Panc1 (cell line): ENCODE results near the gene NAPA. TPM values are rescaled to one million over a fixed set of nuclear protein-coding genes. Genes with fewer than 3 reads are reported as not detected.

Experiments used
- ATAC-seq: fragments of 200-7000 bp; cut with Tn5 transposase; 2 replicates; pipeline ENCODE4 v1.9.1; 2020; ENCODE audit warnings: mild to moderate bottlenecking, moderate library complexity
- BruUV-seq: library from RNA; stranded (reverse); fragments of 400-500 nt; replicated peaks from 2 replicates; lab custom pipeline; 2021; lab: Mats Ljungman, UMichigan
- CTCF ChIA-PET: fragments of 300-600 bp; sonication (Branson Sonifier 250); formaldehyde crosslinking; loops from one replicate; lab custom pipeline; 2022; ENCODE audit warnings: antibody characterized with exemption; lab: Charles Lee
- POLR2A ChIA-PET: fragments of 300-600 bp; sonication (Branson Sonifier 250); formaldehyde crosslinking; loops from one replicate; lab custom pipeline; 2022; ENCODE audit warnings: antibody characterized with exemption; lab: Charles Lee
- DNase-seq: peaks from one replicate; pipeline ENCODE4 v3.0.0-alpha.2; 2010; ENCODE audit warnings: low read depth, low spot score
- H3K27ac ChIP-seq: 2 replicates; pipeline ENCODE4 v1.5.1; 2011; ENCODE audit warnings: mild to moderate bottlenecking, low read length, inconsistent platforms
- H3K27me3 ChIP-seq: fragments of 200-500 bp; sonication (Bioruptor generic); 2 replicates; pipeline ENCODE4 v1.6.0; 2014; ENCODE audit warnings: low read length, inconsistent platforms; ENCODE audit not compliant: control insufficient read depth, insufficient read depth
- H3K36me3 ChIP-seq: fragments of 200-500 bp; sonication (Bioruptor generic); 2 replicates; pipeline ENCODE4 v1.5.1; 2014; ENCODE audit warnings: inconsistent platforms, mild to moderate bottlenecking, low read length, moderate library complexity; ENCODE audit not compliant: control insufficient read depth, insufficient read depth
- H3K4me1 ChIP-seq: 2 replicates; pipeline ENCODE4 v1.5.1; 2011; ENCODE audit warnings: inconsistent platforms, mild to moderate bottlenecking, low read length, moderate library complexity; ENCODE audit not compliant: control insufficient read depth, insufficient read depth
- H3K4me3 ChIP-seq, 2 experiments: 2 replicates each; pipeline ENCODE4 v1.5.1; 2011 to 2012; ENCODE audit warnings: low read depth in 2 of 2, low read length in 2 of 2, mild to moderate bottlenecking in 2 of 2, inconsistent platforms in 1 of 2, moderate library complexity in 1 of 2
- H3K9me3 ChIP-seq: fragments of 200-500 bp; sonication (Bioruptor generic); 2 replicates; pipeline ENCODE4 v1.5.1; 2014; ENCODE audit warnings: low read depth, mild to moderate bottlenecking, inconsistent platforms, low read length, moderate library complexity; ENCODE audit not compliant: control insufficient read depth, insufficient read depth
- POLR2AphosphoS5 ChIP-seq: IDR thresholded peaks from 2 replicates; pipeline ENCODE4 v1.6.1; 2012; ENCODE audit warnings: mild to moderate bottlenecking, low read depth, low read length, moderate library complexity
- SIN3A ChIP-seq: IDR thresholded peaks from 2 replicates; pipeline ENCODE4 v1.6.1; 2012; ENCODE audit warnings: low read depth, mild to moderate bottlenecking, low read length, moderate library complexity, borderline replicate concordance; ENCODE audit not compliant: insufficient read depth
- TCF7L2 ChIP-seq: IDR thresholded peaks from 2 replicates; pipeline ENCODE4 v1.6.1; 2011; ENCODE audit warnings: mild to moderate bottlenecking, low read depth, low read length, inconsistent platforms
- in situ Hi-C: cut with HindIII; loops from 2 replicates; pipeline ENCODE4 v1.10.0; 2016; ENCODE audit warnings: low sequenced_read_pairs, low pct_unique_long_range_greater_than_20kb
- intact Hi-C: fragments of 100-400 bp; cut with micrococcal nuclease; formaldehyde crosslinking; loops from one replicate; pipeline ENCODE4 v1.10.0; 2022; ENCODE audit not compliant: unreplicated experiment
- total RNA-seq: library from RNA; stranded (reverse); gene quantifications from one replicate; pipeline ENCODE4 v1.2.1, GENCODE V29; 2021; ENCODE audit not compliant: unreplicated experiment
- TF ChIP-seq, protein P1 (sequence below), 2 experiments: IDR thresholded peaks; 2 replicates each; pipeline ENCODE4 v1.6.1; 2011 to 2012; ENCODE audit warnings: low read depth in 2 of 2, control low read depth in 1 of 2, low read length in 1 of 2, mild to moderate bottlenecking in 1 of 2, moderate library complexity in 1 of 2; ENCODE audit not compliant: insufficient read depth in 1 of 2
- TF ChIP-seq, protein P2 (sequence below): fragments of 450-650 bp; IDR thresholded peaks from 2 replicates; pipeline ENCODE4 v1.5.1; 2017; ENCODE audit warnings: mild to moderate bottlenecking

Gene NAPA
- total RNA-seq, 1 experiment from 2014 or later: 71.0 TPM

GRCh38 chr19:47545061-47545948, 30.4 kb upstream of the NAPA start:
- H3K27ac ChIP-seq: no peak overlapping the region
- in situ Hi-C loops: no loop called here
- H3K27me3 ChIP-seq: no peaks in the 10 kb centered on the region
- POLR2A ChIA-PET: no interaction called here
- no peaks in the 10 kb centered on the region for H3K9me3 ChIP-seq
- TF ChIP-seq, protein P1, sequence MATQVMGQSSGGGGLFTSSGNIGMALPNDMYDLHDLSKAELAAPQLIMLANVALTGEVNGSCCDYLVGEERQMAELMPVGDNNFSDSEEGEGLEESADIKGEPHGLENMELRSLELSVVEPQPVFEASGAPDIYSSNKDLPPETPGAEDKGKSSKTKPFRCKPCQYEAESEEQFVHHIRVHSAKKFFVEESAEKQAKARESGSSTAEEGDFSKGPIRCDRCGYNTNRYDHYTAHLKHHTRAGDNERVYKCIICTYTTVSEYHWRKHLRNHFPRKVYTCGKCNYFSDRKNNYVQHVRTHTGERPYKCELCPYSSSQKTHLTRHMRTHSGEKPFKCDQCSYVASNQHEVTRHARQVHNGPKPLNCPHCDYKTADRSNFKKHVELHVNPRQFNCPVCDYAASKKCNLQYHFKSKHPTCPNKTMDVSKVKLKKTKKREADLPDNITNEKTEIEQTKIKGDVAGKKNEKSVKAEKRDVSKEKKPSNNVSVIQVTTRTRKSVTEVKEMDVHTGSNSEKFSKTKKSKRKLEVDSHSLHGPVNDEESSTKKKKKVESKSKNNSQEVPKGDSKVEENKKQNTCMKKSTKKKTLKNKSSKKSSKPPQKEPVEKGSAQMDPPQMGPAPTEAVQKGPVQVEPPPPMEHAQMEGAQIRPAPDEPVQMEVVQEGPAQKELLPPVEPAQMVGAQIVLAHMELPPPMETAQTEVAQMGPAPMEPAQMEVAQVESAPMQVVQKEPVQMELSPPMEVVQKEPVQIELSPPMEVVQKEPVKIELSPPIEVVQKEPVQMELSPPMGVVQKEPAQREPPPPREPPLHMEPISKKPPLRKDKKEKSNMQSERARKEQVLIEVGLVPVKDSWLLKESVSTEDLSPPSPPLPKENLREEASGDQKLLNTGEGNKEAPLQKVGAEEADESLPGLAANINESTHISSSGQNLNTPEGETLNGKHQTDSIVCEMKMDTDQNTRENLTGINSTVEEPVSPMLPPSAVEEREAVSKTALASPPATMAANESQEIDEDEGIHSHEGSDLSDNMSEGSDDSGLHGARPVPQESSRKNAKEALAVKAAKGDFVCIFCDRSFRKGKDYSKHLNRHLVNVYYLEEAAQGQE (IDR thresholded peaks at IDR 0.05; ENCODE audit: insufficient read depth in 1 of 2, low read depth in 2 of 2, low read length in 1 of 2): no peak
- no peak for TF ChIP-seq SIN3A
- TF ChIP-seq, protein P2, sequence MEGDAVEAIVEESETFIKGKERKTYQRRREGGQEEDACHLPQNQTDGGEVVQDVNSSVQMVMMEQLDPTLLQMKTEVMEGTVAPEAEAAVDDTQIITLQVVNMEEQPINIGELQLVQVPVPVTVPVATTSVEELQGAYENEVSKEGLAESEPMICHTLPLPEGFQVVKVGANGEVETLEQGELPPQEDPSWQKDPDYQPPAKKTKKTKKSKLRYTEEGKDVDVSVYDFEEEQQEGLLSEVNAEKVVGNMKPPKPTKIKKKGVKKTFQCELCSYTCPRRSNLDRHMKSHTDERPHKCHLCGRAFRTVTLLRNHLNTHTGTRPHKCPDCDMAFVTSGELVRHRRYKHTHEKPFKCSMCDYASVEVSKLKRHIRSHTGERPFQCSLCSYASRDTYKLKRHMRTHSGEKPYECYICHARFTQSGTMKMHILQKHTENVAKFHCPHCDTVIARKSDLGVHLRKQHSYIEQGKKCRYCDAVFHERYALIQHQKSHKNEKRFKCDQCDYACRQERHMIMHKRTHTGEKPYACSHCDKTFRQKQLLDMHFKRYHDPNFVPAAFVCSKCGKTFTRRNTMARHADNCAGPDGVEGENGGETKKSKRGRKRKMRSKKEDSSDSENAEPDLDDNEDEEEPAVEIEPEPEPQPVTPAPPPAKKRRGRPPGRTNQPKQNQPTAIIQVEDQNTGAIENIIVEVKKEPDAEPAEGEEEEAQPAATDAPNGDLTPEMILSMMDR: no peak
- TF ChIP-seq TCF7L2: no peak
- no peak for TF ChIP-seq POLR2AphosphoS5
- DNase-seq (no peak), ATAC-seq (no peak)
- no peaks in the 10 kb centered on the region for H3K36me3 ChIP-seq
- H3K4me3 ChIP-seq: no peak overlapping the region
- no TSS peak for BruUV-seq
- CTCF ChIA-PET: no interaction called here
- H3K4me1 ChIP-seq: no peaks in the 10 kb centered on the region
- intact Hi-C loops: no loop called here

DNA sequence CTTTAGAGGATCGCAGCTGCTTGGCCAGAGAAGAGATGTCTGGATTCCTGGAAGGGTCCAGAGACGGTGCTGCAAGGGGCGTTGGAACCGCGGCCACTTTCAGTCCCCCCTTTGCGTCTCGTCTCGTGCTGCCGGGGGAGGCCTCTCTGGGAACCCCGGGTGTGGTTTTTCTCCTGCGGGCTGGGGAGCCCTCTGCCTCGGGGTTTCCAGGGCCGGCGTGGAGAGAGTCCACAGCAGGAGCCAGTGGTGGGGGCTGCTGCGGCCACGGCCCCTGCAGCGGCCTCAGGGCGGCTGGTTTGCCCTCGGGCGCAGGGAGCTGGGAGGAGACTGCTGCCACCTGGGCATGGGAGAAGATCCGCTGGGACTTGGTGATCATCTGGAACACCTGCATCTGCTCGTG, 29.6 kb upstream of the NAPA start:
- Histone ChIP-seq H3K4me1 (no peaks in the 10 kb centered on the region), H3K4me3 (no peak overlapping the region), H3K27ac (no peak overlapping the region), H3K27me3 (no peaks in the 10 kb centered on the region), H3K36me3 (no peaks in the 10 kb centered on the region), H3K9me3 (no peaks in the 10 kb centered on the region)
- TF ChIP-seq TCF7L2: no peak
- no peak for TF ChIP-seq POLR2AphosphoS5
- no peak for TF ChIP-seq SIN3A
- TF ChIP-seq, protein P2: no peak
- TF ChIP-seq, protein P1 (IDR thresholded peaks at IDR 0.05; ENCODE audit: insufficient read depth in 1 of 2, low read depth in 2 of 2, low read length in 1 of 2): no peak
- DNase-seq (no peak), ATAC-seq (no peak)
- no TSS peak for BruUV-seq
- CTCF ChIA-PET: no interaction called here
- POLR2A ChIA-PET: no interaction called here
- in situ Hi-C loops: no loop called here
- intact Hi-C loops: no loop called here
